Measurements from ENCODE around the gene OLFML1.

DNA sequence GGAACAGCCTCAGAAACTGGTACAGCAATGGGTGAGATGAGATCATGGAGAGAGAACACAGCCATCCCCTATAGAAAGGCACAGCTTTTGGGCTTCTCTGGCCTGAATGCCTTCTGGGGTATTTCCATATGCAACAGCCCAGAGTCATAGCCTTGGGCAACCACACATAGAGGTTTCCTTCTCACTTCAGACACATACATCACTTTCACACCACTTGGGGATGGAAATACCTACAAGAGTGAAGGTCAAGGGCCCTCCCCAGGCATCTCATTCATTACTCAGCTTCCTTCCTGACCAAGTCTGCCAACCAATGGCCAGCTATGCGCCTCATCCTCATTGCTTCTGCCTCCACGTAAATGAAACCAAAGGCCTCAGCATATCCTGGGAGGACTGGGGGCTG lies 17.7 kb upstream of the OLFML1 start:
- TF ChIP-seq, protein P1, sequence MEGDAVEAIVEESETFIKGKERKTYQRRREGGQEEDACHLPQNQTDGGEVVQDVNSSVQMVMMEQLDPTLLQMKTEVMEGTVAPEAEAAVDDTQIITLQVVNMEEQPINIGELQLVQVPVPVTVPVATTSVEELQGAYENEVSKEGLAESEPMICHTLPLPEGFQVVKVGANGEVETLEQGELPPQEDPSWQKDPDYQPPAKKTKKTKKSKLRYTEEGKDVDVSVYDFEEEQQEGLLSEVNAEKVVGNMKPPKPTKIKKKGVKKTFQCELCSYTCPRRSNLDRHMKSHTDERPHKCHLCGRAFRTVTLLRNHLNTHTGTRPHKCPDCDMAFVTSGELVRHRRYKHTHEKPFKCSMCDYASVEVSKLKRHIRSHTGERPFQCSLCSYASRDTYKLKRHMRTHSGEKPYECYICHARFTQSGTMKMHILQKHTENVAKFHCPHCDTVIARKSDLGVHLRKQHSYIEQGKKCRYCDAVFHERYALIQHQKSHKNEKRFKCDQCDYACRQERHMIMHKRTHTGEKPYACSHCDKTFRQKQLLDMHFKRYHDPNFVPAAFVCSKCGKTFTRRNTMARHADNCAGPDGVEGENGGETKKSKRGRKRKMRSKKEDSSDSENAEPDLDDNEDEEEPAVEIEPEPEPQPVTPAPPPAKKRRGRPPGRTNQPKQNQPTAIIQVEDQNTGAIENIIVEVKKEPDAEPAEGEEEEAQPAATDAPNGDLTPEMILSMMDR (IDR thresholded peaks at IDR 0.05), result no peak
- TF ChIP-seq RAD21 (conservative IDR thresholded peaks at IDR 0.05 in 1 of 2, IDR thresholded peaks at IDR 0.05 in 1 of 2) (no peak), MAZ (IDR thresholded peaks at IDR 0.05; ENCODE audit: borderline replicate concordance, low read depth, low read length) (no peak), MYC (IDR thresholded peaks at IDR 0.05; ENCODE audit: borderline replicate concordance, low read length) (no peak), FOSL2 (IDR thresholded peaks at IDR 0.05) (no peak), FOSL2 (CRISPR knock-in tag; IDR thresholded peaks at IDR 0.05) (no peak), RARB (CRISPR knock-in tag; IDR thresholded peaks at IDR 0.05) (no peak), KDM5A (IDR thresholded peaks at IDR 0.05) (no peak), HDAC2 (IDR thresholded peaks at IDR 0.05) (no peak)
- TF ChIP-seq, protein P2, sequence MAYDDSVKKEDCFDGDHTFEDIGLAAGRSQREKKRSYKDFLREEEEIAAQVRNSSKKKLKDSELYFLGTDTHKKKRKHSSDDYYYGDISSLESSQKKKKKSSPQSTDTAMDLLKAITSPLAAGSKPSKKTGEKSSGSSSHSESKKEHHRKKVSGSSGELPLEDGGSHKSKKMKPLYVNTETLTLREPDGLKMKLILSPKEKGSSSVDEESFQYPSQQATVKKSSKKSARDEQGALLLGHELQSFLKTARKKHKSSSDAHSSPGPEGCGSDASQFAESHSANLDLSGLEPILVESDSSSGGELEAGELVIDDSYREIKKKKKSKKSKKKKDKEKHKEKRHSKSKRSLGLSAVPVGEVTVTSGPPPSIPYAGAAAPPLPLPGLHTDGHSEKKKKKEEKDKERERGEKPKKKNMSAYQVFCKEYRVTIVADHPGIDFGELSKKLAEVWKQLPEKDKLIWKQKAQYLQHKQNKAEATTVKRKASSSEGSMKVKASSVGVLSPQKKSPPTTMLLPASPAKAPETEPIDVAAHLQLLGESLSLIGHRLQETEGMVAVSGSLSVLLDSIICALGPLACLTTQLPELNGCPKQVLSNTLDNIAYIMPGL (CRISPR knock-in tag; IDR thresholded peaks at IDR 0.05; ENCODE audit: borderline replicate concordance), result no peak
